Effector CD4-positive, alpha-beta T cell (primary cell): ENCODE data around the gene FXYD7.
"Not testable (repeated sequence)": the region's sequence is repeated elsewhere in the genome, so short reads cannot be mapped to it uniquely, and the experiment has no call there.

ENCODE experiments used
- DNase-seq: peaks from one replicate; pipeline ENCODE4 v3.0.0-alpha.2; 2020
- total RNA-seq: gene quantifications from one replicate; lab custom pipeline; 2026; lab: John Stamatoyannopoulos, UW

Gene FXYD7, protein sequence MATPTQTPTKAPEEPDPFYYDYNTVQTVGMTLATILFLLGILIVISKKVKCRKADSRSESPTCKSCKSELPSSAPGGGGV
- 3.0 reads per million, percentile 10 among the genes with 10 or more reads in this experiment for total RNA-seq

DNA sequence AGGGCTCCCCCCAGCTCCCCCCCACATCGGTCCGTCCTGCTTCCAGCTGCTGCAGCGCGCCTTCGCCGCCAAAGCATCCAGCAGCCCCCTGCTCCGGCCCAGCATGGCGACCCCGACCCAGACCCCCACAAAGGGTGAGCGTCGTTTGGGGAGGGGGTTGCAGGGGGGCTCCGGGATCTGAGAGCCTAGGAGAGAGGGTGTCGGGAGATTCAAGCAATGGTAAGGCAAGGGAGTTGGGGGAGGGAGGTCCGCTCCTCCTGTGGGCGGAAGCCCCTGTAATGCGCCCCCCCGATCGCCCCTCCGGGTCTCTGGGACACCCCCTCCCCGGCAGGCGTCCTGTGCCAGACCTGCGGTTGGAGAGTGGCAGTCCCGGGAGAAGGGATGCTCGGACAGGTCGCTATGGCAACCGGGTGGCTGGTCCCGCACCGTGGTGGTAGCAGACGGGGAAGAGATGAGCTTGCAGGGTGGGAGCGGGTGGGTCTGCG, at the start of gene FXYD7:
FXYD7 (plus strand) TSS at position 25 of the 485 bp plus-strand sequence; CDS start at position 104, 79 bp downstream.
- no peak for DNase-seq

DNA sequence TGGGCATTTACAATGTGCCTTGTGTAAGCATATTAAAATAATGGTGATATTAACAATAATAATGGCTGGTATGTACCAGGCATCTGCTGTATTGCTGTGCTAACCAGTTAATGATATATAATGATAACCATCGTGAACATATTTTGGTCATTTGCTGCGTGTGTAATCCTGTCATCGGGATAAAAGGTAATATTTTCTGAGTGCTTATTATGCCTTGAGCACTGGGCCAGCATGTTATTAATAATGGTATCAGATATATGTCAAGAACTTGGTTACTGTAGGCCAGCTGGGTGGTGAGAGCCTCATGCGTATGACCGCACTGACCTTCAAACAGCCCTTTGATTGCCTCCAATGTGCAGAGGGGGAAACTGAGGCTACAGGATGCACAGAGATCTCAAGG, 49.6 kb upstream of the FXYD7 start:
- no peak for DNase-seq

DNA sequence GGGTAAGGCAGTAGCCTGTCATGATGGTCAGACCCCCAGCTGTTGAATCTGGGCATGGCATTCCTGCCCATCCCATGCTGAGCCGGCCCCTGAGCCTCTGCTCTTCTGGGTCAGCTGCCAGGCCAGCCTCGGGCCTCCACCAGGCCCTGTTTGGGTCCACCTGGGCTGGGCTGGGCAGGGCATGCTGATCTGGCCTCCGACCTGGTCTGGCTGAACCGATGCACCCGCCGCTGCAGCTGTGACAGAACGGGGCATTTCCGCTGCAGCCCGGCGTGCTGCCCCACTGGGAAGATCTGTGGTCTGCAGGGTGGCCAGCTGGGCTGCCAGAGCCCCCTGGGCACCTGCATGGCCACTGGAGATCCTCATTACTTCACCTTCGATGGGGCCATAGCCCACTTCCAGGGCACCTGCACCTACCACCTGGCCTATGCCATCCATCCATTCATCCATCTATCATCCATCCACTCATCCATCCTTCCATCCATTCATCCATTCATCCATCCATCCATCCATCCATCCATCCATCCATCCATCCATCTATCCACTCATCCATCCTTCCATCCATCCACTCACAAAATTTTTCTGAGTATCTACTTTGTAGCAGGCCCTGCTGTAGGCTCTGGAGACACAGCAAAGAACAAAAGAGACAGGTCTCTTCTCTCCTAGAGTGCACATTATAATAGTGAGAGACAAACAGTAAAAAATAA, 49.0 kb upstream of the FXYD7 start:
- DNase-seq, result no peak

DNA sequence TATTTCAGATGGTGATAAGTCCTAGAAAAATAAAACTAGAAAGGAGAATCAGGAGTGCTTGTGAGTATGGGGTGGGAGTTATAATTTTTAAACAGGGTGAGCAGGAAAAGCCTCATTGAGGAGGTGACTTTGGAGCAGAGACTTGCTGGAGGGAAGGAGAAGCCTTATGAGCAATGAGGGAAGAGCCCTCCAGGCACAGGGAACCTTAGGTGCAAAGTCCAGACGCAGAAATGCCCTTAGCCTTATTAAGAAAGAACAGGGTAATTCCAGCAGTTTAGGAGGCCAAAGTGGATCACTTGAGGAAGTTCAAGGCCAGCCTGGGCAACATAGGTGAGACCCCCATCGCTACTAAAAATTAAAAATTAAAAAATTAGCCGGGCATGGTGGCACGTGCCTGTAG, 48.4 kb upstream of the FXYD7 start:
- no peak for DNase-seq

DNA sequence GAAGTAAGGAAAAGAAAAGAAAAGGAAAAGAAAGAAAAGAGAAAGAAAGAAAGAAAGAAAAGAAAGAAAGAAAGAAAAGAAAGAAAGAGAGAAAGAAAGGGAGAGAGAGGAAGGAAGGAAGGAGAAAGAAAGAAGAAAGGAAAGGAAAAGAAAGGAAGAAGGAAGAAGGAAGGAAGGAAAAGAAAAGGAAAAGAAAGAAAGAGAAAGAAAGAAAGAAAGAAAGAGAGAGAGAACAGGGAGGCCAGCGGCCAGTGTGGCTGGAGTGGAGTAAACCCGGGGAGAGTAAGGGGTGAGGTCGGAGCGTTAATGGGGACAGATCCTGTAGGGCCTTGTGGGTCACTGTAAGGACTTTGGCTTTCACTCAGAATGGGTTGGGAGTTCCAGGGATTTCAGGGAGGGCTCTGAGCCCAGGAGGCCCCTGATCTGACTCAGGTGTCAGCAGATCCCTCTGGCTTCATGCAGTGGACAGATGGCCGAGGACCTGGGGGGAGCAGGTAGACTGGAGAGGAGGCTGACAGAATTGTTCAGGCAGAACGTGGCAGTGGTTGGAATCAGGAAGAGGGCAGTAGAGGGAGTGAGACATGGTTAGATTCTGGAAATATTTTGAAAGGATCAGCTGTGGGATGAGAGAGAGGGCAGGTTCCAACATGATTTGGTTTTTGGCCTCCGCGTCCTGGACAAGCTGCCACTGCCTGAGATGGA, 47.2 kb upstream of the FXYD7 start:
- no peak for DNase-seq

DNA sequence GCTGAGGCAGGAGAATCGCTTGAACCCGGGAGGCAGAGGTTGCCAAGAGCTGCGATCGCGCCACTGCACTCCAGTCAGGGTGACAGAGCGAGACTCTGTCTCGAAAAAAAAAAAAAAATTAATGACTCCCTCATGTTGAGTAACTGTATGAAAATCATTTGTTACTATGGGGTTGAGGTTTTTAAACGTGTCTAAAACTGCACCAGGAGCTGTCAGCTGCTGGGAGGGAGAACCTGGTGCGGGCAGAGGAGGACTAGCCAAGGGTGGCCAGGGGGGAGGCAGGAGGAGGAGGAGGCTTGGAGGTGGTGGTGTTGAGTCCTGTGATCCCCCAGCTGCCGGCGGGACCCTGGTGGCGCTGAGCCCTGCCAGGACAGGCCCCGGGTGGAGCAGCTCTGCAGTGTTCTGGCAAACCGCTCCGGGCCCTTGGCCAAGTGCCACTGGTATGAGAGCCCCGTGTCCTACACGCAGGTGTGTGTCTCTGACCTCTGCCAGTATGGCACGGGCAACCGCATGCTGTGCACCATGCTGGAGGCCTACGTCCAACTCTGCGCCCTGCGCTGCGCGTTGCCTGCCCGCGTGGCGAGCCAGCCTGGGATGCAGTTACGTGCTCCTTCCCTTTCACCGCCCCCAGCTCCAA, 44.5 kb upstream of the FXYD7 start:
- no peak for DNase-seq

DNA sequence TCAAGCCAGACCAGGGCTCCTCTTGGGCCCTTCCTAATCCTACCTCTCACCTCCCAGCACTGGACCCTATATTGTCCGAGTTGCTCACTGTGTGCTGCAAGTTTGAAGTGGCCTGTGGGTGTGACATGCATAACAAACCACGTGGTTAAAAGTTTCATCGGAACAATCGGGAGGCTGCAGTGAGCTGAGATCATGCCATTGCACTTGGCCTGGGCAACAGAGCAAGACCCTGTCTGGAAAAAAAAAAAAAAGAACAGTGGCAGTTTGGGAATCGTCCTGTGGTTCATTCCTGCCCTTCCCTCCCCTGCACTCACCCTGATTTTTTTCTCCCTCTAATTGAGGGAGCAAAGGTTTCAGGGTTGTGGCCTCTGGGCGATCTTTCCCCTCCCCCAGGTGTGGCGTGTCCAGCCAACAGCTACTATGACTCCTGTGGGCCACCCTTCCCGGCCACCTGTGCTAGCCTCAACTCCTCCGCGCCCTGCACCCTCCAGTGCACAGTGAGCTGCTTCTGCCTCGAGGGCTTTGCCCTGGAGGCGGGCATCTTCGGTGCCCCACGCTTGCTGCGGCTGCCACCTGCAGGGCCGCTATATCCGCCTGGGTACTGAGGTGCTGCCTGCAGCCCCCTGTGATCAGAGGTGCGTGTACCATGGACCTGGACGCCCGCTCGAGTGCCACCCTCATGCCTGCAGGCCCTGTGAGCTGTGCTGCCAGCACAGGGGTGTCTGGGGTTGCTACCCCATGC, 43.7 kb upstream of the FXYD7 start:
- DNase-seq, result no peak

DNA sequence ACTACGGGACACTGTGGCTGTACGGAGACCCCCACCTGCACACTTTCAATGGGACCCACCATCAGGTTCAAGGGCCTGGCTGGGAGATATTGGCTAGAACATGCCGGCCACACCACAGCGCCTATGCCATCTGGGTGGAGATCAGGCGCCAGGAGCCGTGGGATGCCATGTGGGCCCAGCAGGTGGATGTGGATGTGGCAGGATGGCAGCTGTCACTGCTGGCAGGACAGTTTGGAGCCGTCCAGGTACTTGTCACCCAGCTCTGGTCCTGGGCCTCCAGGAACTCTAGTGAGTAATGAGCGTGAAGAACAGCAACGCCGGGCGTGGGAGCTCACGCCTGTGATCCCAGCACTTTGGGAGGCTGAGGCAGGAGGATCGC, 43.2 kb upstream of the FXYD7 start:
- no peak for DNase-seq

DNA sequence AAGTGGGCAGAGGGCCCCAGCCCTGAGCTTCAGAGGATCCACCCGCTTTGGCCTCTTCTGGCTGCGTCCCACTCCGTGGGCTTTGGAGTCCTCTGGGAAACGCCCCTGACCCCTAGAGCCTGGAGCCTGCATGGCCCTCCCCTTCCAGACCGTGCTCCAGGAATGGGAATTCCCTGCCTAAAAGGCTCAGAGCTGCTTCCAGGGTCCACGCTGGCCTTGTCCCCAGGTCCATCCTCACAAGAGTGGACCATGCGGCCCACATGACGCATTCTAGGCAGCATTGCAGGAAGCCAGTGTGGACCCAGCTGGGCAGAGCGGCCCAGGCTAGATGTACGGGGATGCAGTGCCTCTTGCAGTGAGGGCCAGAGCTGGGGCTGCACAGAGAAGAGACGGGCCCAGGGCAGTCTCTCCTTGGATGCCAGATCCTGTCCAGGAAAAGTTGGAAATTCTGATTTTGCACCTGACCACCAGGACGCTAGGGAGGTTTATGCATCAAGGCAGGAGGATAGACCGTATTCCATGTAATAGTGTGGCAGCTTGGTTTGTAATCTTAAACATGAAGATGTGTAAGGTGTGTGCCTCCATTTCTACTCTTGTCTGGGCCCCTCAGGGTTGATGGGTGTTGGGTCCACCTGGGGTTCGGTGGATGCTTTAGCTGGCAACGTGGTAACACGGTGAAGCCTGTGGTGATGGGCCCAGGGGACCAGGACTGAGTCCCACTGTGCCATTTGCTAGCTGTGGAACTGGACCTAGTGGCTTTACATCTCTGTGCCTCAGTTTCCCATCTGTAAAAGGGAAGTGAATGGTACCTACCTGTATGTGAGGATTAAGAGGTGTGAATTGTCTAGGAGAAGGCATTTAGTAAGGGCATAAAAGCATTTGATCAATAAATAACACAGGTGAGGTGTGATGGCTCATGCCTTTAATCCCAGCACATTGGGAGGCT, 42.2 kb upstream of the FXYD7 start:
- no peak for DNase-seq

DNA sequence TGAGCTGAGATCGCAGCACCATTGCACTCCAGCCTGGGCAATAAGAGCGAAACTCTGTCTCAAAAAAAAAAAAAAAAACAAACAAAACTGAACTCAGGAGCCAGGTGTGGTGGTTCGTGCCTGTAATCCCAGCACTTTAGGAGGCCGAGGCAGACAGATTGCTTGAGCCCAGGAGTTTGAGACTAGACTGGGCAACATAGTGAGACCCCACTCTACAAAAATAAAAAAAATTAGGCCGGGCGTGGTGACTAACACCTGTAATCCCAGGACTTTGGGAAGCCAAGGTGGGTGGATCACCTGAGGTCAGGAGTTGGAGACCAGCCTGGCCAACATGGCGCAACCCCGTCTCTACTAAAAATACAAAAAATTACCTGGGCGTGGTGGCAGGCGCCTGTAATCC, 41.1 kb upstream of the FXYD7 start:
- not testable (repeated sequence) for DNase-seq

DNA sequence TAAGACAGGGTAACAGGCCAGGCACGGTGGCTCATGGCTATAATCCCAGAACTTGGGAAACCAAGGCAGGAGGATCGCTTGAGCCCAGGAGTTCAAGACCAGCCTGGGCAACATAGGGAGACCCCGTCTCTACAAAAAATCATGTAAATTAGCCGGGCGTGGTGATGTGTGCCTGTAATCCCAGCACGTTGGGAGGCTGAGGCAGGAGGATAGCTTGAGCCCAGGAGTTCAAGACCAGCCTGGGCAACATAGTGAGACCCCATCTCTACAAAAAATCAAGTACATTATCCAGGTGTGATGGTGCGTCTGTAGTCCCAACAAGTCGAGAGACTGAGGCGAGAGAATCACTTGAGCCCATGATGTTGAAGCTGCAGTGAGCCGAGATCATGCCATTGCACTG, 39.4 kb upstream of the FXYD7 start:
- DNase-seq, result not testable (repeated sequence)

DNA sequence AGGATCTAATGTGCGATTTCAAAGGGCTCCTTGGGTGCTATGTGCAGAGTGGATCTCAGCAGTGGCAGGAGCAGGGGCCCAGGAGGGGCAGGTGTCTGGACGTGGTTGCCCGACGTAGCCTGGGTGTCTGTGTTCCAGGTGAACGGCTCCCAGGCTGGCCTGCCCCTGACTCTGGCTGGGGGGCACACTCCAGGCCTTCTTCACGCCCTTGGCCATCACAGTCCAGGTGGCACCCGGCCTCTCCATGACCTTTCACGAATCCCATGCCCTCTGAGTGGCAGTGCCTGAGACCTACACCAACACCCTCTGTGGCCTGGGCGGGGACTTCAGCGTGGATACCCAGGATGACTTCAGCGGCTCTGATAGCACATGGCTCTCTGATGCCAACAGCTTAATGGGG, 38.7 kb upstream of the FXYD7 start:
- DNase-seq, result no peak

DNA sequence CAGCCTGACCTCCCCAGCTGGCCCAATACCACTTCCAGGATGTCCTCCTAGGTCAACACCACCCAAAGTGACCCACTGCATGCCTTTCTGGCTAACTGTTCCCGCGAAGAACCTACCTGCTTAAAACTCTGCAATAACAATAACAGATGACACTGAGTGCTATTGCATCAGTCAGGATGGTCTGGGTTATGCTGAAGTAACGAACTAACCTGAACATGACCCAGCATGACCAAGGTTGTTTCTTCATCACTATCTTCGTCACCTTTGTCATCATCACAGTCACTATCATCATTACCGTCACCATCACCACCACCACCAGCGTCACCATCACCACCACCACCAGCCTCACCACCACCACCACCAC, 38.0 kb upstream of the FXYD7 start:
- DNase-seq, result no peak

DNA sequence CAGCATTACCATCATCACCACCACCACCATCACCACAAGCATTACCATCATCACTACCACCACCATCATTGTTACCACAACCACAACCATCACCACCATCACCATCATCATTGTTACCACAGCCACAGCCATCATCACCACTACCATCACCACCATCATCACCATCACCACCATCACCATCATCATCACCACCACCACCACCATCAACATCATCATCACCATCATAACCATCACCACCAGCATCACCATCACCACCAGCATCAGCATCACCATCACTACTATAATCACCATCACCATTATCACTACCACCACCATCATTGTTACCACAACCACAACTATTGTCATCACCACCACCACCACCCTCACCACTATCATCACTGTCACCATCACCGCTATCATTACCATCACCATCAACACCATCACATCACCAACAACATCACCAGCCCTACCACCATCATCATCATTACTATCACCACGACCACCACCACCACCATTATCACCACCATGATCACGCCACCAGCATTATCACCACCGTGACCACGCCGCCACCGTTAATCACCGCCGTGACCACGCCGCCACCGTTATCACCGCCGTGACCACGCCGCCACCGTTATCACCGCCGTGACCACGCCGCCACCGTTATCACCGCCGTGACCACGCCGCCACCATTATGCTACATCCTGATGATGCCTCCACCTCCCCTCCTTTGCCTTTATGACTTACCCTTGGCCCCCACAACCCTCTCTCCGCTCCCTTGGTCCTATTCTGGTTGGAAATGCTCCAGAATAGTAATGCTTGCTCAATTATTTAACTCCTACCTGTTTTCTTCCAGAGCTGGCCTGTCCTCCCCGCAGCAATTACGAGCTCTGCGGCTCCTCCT, 37.4 kb upstream of the FXYD7 start:
- no peak for DNase-seq

DNA sequence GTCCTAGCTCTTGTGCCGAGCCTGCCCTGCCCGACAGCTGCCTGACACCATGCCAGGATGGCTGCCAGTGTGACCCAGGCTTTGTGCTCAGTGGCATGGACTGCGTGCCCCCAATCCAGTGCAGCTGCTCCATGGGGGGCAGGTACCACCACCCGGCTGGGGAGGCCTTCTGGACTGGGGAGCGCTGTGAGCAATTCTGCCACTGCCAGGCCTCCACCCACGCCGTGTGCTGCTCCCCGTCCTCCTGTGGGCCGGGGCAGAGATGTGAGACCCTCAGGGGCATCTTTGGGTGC, 36.8 kb upstream of the FXYD7 start:
- DNase-seq, result no peak

DNA sequence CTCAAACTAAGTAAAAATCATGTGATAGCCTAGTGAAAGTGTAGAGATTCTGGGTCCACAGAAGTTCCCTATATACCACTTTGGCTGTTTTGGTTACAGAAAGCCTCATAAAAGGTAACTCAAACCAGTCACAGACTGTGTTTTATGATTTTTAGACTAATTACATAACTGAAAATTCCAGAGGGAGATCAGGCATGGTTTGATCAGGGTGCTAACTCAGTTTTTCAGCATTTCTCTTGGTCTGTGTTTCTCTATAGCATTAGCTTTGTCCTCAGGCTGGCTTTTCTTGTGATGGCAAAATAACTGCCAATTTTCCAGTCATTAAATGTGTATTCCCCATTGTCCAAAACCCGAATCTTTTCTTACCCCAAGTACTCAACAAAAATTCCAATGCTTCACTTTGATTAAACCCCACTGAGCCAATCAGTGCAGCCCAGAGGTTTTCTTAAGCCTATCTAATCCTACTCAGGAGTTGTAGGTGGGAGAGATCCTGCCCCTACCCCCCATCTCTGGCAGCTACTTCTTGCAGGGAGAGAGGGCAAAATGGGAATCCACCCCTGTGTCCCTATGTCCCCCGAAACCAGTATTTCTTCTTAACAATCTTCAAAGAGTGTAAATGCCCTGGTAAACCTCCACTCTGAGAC, 36.0 kb upstream of the FXYD7 start:
- no peak for DNase-seq

DNA sequence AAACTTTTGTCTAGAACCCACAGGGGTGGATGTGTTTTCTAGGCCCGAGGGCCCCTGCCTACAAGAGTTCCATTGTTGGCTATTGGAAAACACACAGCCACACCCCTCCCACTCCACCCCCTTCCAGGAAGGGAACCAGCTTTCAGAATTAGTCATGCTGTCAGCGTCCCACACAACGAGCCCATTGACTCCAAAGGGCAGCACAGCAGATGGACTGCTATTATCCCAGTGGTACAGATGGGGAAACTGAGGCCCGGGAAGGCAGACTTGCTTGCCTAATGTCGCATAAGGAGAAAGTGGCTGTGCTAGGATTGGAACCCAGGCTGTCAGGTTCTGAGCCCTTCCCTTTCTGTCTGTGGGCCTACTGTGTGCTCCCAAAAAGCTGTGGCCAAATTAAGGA, 35.5 kb upstream of the FXYD7 start:
- no peak for DNase-seq

DNA sequence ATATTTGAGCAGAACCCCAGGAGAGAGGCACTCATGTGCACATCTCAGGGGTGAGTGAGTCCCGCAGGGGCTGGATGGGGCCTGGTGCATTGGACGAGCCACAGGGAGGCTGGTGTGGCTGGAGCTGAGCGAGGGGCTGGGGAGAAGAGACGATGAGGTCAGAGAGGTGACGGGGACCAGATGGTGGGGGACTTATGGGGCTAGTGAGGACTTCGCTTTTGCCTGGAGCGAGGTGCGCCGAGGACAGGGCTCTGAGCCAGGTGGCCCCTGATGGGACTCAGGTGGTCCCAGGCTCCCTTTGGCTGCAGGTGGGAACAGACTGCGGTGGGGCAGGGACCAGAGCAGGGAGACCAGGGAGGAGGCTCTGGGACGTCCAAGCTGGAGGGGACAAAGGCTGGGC, 34.3 kb upstream of the FXYD7 start:
- DNase-seq, result no peak

DNA sequence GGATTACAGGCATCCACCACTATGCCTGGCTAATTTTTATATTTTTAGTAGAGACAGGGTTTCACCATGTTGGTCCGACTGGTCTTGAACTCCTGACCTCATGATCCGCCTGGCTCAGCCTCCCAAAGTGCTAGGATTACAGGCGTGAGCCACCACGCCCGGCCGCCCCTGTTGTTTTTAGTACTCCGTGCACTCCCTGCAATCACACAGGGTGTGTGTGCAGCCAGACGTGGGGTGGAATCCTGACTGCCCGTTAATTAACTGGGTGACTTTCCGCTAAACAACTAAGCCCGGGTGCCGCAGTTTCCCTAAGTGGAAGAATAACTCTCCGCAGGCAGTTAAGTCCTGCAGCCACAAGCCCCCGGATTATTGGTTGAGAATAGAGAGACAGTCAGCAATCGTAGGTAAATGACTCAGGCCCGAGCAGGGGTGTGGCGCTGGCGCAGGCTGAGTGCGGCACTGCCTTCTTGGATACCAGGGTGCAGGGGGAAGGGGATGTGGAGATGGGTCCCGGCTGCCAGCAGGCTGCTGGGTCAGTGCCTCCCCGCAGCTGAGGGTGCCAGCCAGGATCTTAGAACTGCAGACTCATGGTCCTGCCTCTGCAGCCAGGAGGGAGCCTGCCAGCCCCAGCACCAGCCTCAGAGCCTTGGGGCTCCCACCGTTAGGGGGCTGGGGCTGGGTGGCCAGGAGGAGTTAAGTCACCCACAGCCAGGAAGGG, 33.5 kb upstream of the FXYD7 start:
- no peak for DNase-seq

DNA sequence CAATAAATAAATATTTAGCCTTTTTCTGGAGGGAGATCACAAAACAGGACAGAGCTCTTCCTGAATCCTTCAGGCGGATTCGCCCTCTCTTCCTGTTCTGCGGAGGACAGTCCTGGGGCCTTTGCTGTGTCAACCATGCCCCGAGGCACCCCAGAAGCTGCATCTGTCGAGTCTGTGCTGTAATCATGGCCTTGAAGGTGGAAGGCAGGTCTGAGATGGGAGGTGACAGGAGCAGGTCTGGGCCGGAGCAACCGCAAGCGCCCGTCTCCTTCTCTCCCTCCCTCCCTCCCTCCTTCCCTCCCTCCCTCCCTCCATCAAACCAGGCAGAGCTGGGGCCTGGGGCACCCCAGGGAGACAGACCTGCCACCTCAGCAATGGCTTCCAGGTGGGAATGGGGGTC, 32.1 kb upstream of the FXYD7 start:
- DNase-seq, result no peak
